HG02981 (cell line): ENCODE data around the gene TLCD3B.

Experiments used
- ATAC-seq: cut with Tn5 transposase; IDR thresholded peaks from one replicate; pipeline ENCODE4 v1.9.1; 2021; ENCODE audit warnings: mild to moderate bottlenecking, moderate library complexity; ENCODE audit not compliant: unreplicated experiment

TLCD3B gene

GRCh38 chr16:29975134-29975538 lies 55.9 kb downstream of the TLCD3B start:
- ATAC-seq: no peak
